ENCODE results near the gene CRACR2A. TPM values are rescaled to one million over a fixed set of nuclear protein-coding genes. Genes with fewer than 3 reads are reported as not detected.

The CRACR2A gene
- total and polyA plus RNA-seq, 2 of the 8 experiments (the other 6 are each of a cell fraction or from before 2014, with no cell fraction given): 0.85 to 3.2 TPM

- no peak overlapping the region for H2AK5ac ChIP-seq (ENCODE audit: low read depth, low read length)
- no peak overlapping the region for H2BK5ac ChIP-seq (ENCODE audit: low read depth, low read length)
- peaks cover 0 to 4% (median under 1%) of the 10 kb centered on the region in 4 experiments; a peak in 1 of 7 replicates for H3K4me1 ChIP-seq (replicated peaks in 1 of 4; ENCODE audit: control insufficient read depth in 3 of 4, insufficient read depth in 4 of 4, low read length in 3 of 4)
- FAIRE-seq (no peak), DNase-seq (ENCODE audit: low read depth in 1 of 2, low spot score in 2 of 2) (no peak)
- H3K23ac ChIP-seq (ENCODE audit: insufficient read length): no peak overlapping the region
- H3K56ac ChIP-seq (replicated peaks; ENCODE audit: insufficient read length, low read depth, low read length): no peak overlapping the region
- H2AFZ ChIP-seq (ENCODE audit: low read length): no peak overlapping the region
- no peak overlapping the region for H3K4me3 ChIP-seq (ENCODE audit: extremely low read depth in 1 of 4, insufficient read depth in 2 of 4, low read depth in 3 of 4, low read length in 4 of 4)
- H3K9me3 ChIP-seq (ENCODE audit: insufficient read depth in 2 of 2, low read depth in 1 of 2, low read length in 1 of 2): no peaks in the 10 kb centered on the region; a peak in 1 of 4 replicates
- no peak overlapping the region for H4K5ac ChIP-seq (ENCODE audit: insufficient read length, low read depth, low read length)
- no peak overlapping the region for H3K4ac ChIP-seq (replicated peaks; ENCODE audit: insufficient read length, low read depth, low read length)
- H3K14ac ChIP-seq (ENCODE audit: insufficient read length): no peak overlapping the region
- H3K79me1 ChIP-seq (ENCODE audit: low read depth, low read length): no peaks in the 10 kb centered on the region
- 78% methylated on average over 4 of the region's 4 CpGs; no CpG with 5 or more reads in 1 of the 2 experiments for WGBS, 2 experiments (ENCODE audit: extremely low coverage in 1 of 2, insufficient coverage in 1 of 2, insufficient read length in 1 of 2, insufficient replicate concordance in 2 of 2, low coverage in 1 of 2, low lambda C conversion rate in 2 of 2, missing lambda C conversion rate in 1 of 2)
- ChIA-PET CTCF (ENCODE audit: partially characterized antibody) (interaction anchor here (0.7 to 1.3 kb wide), 3 partner anchors 14 to 58 kb away, joined by 3 to 4 read pairs (median 3); partner anchors contain the start of gene CRACR2A), POLR2A (ENCODE audit: partially characterized antibody) (no interaction called here)
- no peak overlapping the region for H3K9ac ChIP-seq (replicated peaks in 1 of 4; ENCODE audit: extremely low read depth in 1 of 4, low read depth in 3 of 4, low read length in 3 of 4)
- H4K91ac ChIP-seq (replicated peaks; ENCODE audit: insufficient read length, low read length): no peak overlapping the region
- H3K27me3 ChIP-seq (replicated peaks in 1 of 4; ENCODE audit: control insufficient read depth in 3 of 4, extremely low read depth in 1 of 4, insufficient read depth in 3 of 4, low read length in 3 of 4): no peaks in the 10 kb centered on the region; a peak in 1 of 7 replicates
- no peak overlapping the region for H3K27ac ChIP-seq (ENCODE audit: low read depth, low read length)
- H4K8ac ChIP-seq (ENCODE audit: extremely low read depth, insufficient read depth, low read length): no peak overlapping the region
- H3K36me3 ChIP-seq (ENCODE audit: control insufficient read depth in 2 of 4, insufficient read depth in 4 of 4, low read length in 3 of 4): no peaks in the 10 kb centered on the region
- H2BK20ac ChIP-seq (ENCODE audit: low read length): no peak overlapping the region
- H3K23me2 ChIP-seq (ENCODE audit: low read depth, low read length): no peaks in the 10 kb centered on the region
- H2BK12ac ChIP-seq (ENCODE audit: low read depth, low read length): no peak overlapping the region
- H3K18ac ChIP-seq (ENCODE audit: extremely low read depth, low read length): no peak overlapping the region
- no peak overlapping the region for H2BK15ac ChIP-seq (ENCODE audit: low read length)
- H4K20me1 ChIP-seq (replicated peaks in 1 of 2; ENCODE audit: control insufficient read depth in 1 of 2, insufficient read depth in 2 of 2, low read length in 2 of 2): no peaks in the 10 kb centered on the region
- no peak overlapping the region for H2BK120ac ChIP-seq (replicated peaks; ENCODE audit: low read depth, low read length)
- H3K4me2 ChIP-seq (ENCODE audit: insufficient read depth in 1 of 2, low read depth in 2 of 2, low read length in 2 of 2): no peak overlapping the region
- no peaks in the 10 kb centered on the region for H3K79me2 ChIP-seq (ENCODE audit: control insufficient read depth in 1 of 2, insufficient read depth in 2 of 2, low read length in 2 of 2)
- TF ChIP-seq CREB1 (IDR thresholded peaks at IDR 0.05) (no peak), NANOG (IDR thresholded peaks at IDR 0.05; ENCODE audit: insufficient read depth, low read depth, low read length, poor library complexity, severe bottlenecking) (no peak), SUZ12 (IDR thresholded peaks at IDR 0.05; ENCODE audit: low read length) (no peak), SP1 (IDR thresholded peaks at IDR 0.05; ENCODE audit: low read depth, low read length) (no peak), USF2 (IDR thresholded peaks at IDR 0.05; ENCODE audit: low read length) (no peak), BRCA1 (IDR thresholded peaks at IDR 0.05; ENCODE audit: low read depth, low read length) (no peak)
Observed at GRCh38 chr12:3694673-3695072, 58.2 kb downstream of the CRACR2A start.
